ENCODE data around the gene SUPT3H.

Gene SUPT3H

GRCh38 chr6:44809258-44809657 lies 568.5 kb downstream of the SUPT3H start:
- Histone ChIP-seq H3K27ac (no peak overlapping the region), H3K4me3 (no peak overlapping the region)
- no peak for TF ChIP-seq CTCF (IDR thresholded peaks at IDR 0.05)
- DNase-seq (ENCODE audit: low spot score), result no peak

GRCh38 chr6:44808148-44808547 lies 569.6 kb downstream of the SUPT3H start:
- H3K27ac ChIP-seq, result no peak overlapping the region
- no peak overlapping the region for H3K4me3 ChIP-seq
- no peak for TF ChIP-seq CTCF (IDR thresholded peaks at IDR 0.05)
- no peak for DNase-seq (ENCODE audit: low spot score)

- H3K4me3 ChIP-seq, result no peak overlapping the region
- no peak for TF ChIP-seq CTCF (IDR thresholded peaks at IDR 0.05)
- H3K27ac ChIP-seq, result no peak overlapping the region
- no peak for DNase-seq (ENCODE audit: low spot score)
Measured at GRCh38 chr6:44806656-44807055, 571.1 kb downstream of the SUPT3H start.

- Histone ChIP-seq H3K4me3 (no peak overlapping the region), H3K27ac (no peak overlapping the region)
- TF ChIP-seq CTCF (IDR thresholded peaks at IDR 0.05), result no peak
- no peak for DNase-seq (ENCODE audit: low spot score)
Measured at GRCh38 chr6:44805238-44805846, 572.4 kb downstream of the SUPT3H start.

- no peak for TF ChIP-seq CTCF (IDR thresholded peaks at IDR 0.05)
- Histone ChIP-seq H3K4me3 (no peak overlapping the region), H3K27ac (no peak overlapping the region)
- DNase-seq (ENCODE audit: low spot score), result no peak
Measured at GRCh38 chr6:44804546-44805159, 573.1 kb downstream of the SUPT3H start.

- no peak for TF ChIP-seq CTCF (IDR thresholded peaks at IDR 0.05)
- Histone ChIP-seq H3K27ac (no peak overlapping the region), H3K4me3 (no peak overlapping the region)
- DNase-seq (ENCODE audit: low spot score), result no peak
Measured at GRCh38 chr6:44804016-44804415, 573.7 kb downstream of the SUPT3H start.
